Measurements from ENCODE around the gene CTAGE9.

Gene CTAGE9

GRCh38 chr6:131727868-131728267 is 17.1 kb upstream of the CTAGE9 start (continued):
- TF ChIP-seq ISL1 (CRISPR knock-in tag; IDR thresholded peaks at IDR 0.05) (no peak), ZFP30 (CRISPR knock-in tag; IDR thresholded peaks at IDR 0.05) (no peak), SNAI2 (CRISPR knock-in tag; IDR thresholded peaks at IDR 0.05) (no peak)

GRCh38 chr6:131727467-131727866 is 16.6 kb upstream of the CTAGE9 start:
- no peak for TF ChIP-seq TSHZ2 (CRISPR knock-in tag; IDR thresholded peaks at IDR 0.05)
- TF ChIP-seq, protein P1, sequence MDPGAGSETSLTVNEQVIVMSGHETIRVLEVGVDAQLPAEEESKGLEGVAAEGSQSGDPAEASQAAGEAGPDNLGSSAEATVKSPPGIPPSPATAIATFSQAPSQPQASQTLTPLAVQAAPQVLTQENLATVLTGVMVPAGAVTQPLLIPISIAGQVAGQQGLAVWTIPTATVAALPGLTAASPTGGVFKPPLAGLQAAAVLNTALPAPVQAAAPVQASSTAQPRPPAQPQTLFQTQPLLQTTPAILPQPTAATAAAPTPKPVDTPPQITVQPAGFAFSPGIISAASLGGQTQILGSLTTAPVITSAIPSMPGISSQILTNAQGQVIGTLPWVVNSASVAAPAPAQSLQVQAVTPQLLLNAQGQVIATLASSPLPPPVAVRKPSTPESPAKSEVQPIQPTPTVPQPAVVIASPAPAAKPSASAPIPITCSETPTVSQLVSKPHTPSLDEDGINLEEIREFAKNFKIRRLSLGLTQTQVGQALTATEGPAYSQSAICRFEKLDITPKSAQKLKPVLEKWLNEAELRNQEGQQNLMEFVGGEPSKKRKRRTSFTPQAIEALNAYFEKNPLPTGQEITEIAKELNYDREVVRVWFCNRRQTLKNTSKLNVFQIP (CRISPR knock-in tag; IDR thresholded peaks at IDR 0.05; ENCODE audit: borderline replicate concordance, low read depth) = no peak
- no peak for TF ChIP-seq ZNF8 (CRISPR knock-in tag; IDR thresholded peaks at IDR 0.05)
- TF ChIP-seq ISL1 (CRISPR knock-in tag; IDR thresholded peaks at IDR 0.05) = no peak
- no peak for TF ChIP-seq ZC3H10 (CRISPR knock-in tag; IDR thresholded peaks at IDR 0.05)
- no peak for TF ChIP-seq RARB (CRISPR knock-in tag; IDR thresholded peaks at IDR 0.05)
- no peak for TF ChIP-seq PPARA (CRISPR knock-in tag; IDR thresholded peaks at IDR 0.05; ENCODE audit: borderline replicate concordance)
- no peak for TF ChIP-seq TOX (CRISPR knock-in tag; IDR thresholded peaks at IDR 0.05; ENCODE audit: borderline replicate concordance)
- no peak for TF ChIP-seq BACH2 (CRISPR knock-in tag; IDR thresholded peaks at IDR 0.05; ENCODE audit: borderline replicate concordance)
- TF ChIP-seq CSDC2 (CRISPR knock-in tag; IDR thresholded peaks at IDR 0.05) = no peak
- no peak for TF ChIP-seq ZFP3 (CRISPR knock-in tag; IDR thresholded peaks at IDR 0.05)
- TF ChIP-seq OSR1 (CRISPR knock-in tag; IDR thresholded peaks at IDR 0.05) = no peak
- no peak for TF ChIP-seq ESRRG (CRISPR knock-in tag; IDR thresholded peaks at IDR 0.05)
- TF ChIP-seq TCF4 (CRISPR knock-in tag; IDR thresholded peaks at IDR 0.05; ENCODE audit: borderline replicate concordance) = no peak
- TF ChIP-seq ARNTL (CRISPR knock-in tag; IDR thresholded peaks at IDR 0.05; ENCODE audit: borderline replicate concordance, low read depth) = no peak
- no peak for TF ChIP-seq PATZ1 (CRISPR knock-in tag; IDR thresholded peaks at IDR 0.05; ENCODE audit: borderline replicate concordance)
- no peak for TF ChIP-seq CREB5 (CRISPR knock-in tag; IDR thresholded peaks at IDR 0.05; ENCODE audit: low read depth)
- TF ChIP-seq CSRNP3 (CRISPR knock-in tag; IDR thresholded peaks at IDR 0.05) = no peak
- no peak for ATAC-seq

- TF ChIP-seq RARB (CRISPR knock-in tag; IDR thresholded peaks at IDR 0.05) = no peak
- ATAC-seq = no peak
Observed at GRCh38 chr6:131724114-131724513, 13.3 kb upstream of the CTAGE9 start.

DNA sequence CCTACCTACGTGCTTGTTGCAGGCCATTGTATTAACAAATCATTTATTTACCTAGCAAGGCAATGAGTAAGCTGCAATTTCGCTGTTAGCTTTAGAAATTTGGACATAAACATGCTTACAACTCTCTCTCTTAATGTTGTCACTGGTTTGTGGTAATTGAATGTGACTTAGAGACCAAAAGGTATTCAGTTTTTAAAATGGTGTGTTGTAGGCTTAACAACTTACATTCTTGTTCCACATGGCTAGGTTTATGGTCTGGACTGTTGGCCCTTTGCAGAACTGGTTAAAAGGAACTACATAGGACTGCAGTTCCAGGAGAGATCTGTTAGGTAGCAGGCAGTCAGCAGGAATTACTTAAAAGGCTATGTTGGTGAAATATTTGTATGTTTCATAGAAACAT is 10.3 kb upstream of the CTAGE9 start:
- no peak for ATAC-seq
- TF ChIP-seq ZNF565 (CRISPR knock-in tag; conservative IDR thresholded peaks at IDR 0.05; ENCODE audit: low read depth) (no peak), GLIS3 (CRISPR knock-in tag; IDR thresholded peaks at IDR 0.05) (no peak), ZFP3 (CRISPR knock-in tag; IDR thresholded peaks at IDR 0.05) (no peak), ARNTL (CRISPR knock-in tag; IDR thresholded peaks at IDR 0.05; ENCODE audit: borderline replicate concordance, low read depth) (no peak), CSRNP3 (CRISPR knock-in tag; IDR thresholded peaks at IDR 0.05) (no peak), ZNF8 (CRISPR knock-in tag; IDR thresholded peaks at IDR 0.05) (no peak), OSR1 (CRISPR knock-in tag; IDR thresholded peaks at IDR 0.05) (no peak), PATZ1 (CRISPR knock-in tag; IDR thresholded peaks at IDR 0.05; ENCODE audit: borderline replicate concordance) (no peak), SNAI2 (CRISPR knock-in tag; IDR thresholded peaks at IDR 0.05) (no peak), TOX (CRISPR knock-in tag; IDR thresholded peaks at IDR 0.05; ENCODE audit: borderline replicate concordance) (no peak), ZC3H10 (CRISPR knock-in tag; IDR thresholded peaks at IDR 0.05) (no peak), PPARA (CRISPR knock-in tag; IDR thresholded peaks at IDR 0.05; ENCODE audit: borderline replicate concordance) (no peak), TCF4 (CRISPR knock-in tag; IDR thresholded peaks at IDR 0.05; ENCODE audit: borderline replicate concordance) (no peak)
